HEK293T (cell line): Measurements from ENCODE around the gene SOBP.

ENCODE experiments used
- CTCF ChIA-PET: fragments of 350-600 bp; formaldehyde crosslinking; extraction: SDS; loops from one replicate; lab custom pipeline; 2021; ENCODE audit warnings: antibody characterized with exemption, inconsistent platforms; lab: Yijun Ruan, JAX
- POLR2A ChIA-PET: fragments of 350-600 bp; formaldehyde crosslinking; extraction: SDS; loops from one replicate; lab custom pipeline; 2020; ENCODE audit warnings: antibody characterized with exemption, inconsistent platforms; lab: Yijun Ruan, JAX
- DNase-seq: peaks from one replicate; pipeline ENCODE4 v3.0.0; 2012; ENCODE audit warnings: mixed read lengths; ENCODE audit errors: extremely low spot score
- ARNT ChIP-seq: fragments of 450-650 bp; IDR thresholded peaks from 2 replicates; pipeline ENCODE4 v1.6.1; 2017; ENCODE audit warnings: mild to moderate bottlenecking
- BHLHE40 ChIP-seq: fragments of 450-650 bp; IDR thresholded peaks from 2 replicates; pipeline ENCODE4 v1.6.1; 2016; ENCODE audit warnings: mild to moderate bottlenecking, moderate library complexity, borderline replicate concordance
- CTBP1 ChIP-seq: fragments of 450-650 bp; IDR thresholded peaks from 2 replicates; pipeline ENCODE4 v1.6.1; 2016; ENCODE audit warnings: borderline replicate concordance
- ELF4 ChIP-seq: fragments of 450-650 bp; IDR thresholded peaks from 2 replicates; pipeline ENCODE4 v1.6.1; 2017; ENCODE audit warnings: antibody characterized with exemption
- FOXA1 ChIP-seq: fragments of 450-650 bp; IDR thresholded peaks from 2 replicates; pipeline ENCODE4 v1.6.1; 2016; ENCODE audit warnings: mild to moderate bottlenecking
- FOXK2 ChIP-seq: fragments of 450-650 bp; IDR thresholded peaks from 2 replicates; pipeline ENCODE4 v1.6.1; 2016; ENCODE audit warnings: mild to moderate bottlenecking
- FOXM1 ChIP-seq: fragments of 450-650 bp; IDR thresholded peaks from 2 replicates; pipeline ENCODE4 v1.6.1; 2017; ENCODE audit warnings: mild to moderate bottlenecking, borderline replicate concordance
- HDGF ChIP-seq: fragments of 450-650 bp; IDR thresholded peaks from 2 replicates; pipeline ENCODE4 v1.6.1; 2017; ENCODE audit warnings: antibody characterized with exemption, borderline replicate concordance
- L3MBTL2 ChIP-seq: fragments of 450-650 bp; conservative IDR thresholded peaks from 2 replicates; pipeline ENCODE4 v1.6.1; 2016; ENCODE audit warnings: mild to moderate bottlenecking
- LEF1 ChIP-seq: fragments of 450-650 bp; IDR thresholded peaks from 2 replicates; pipeline ENCODE4 v1.6.1; 2017; ENCODE audit warnings: mild to moderate bottlenecking, borderline replicate concordance
- NFRKB ChIP-seq: fragments of 450-650 bp; IDR thresholded peaks from 2 replicates; pipeline ENCODE4 v1.6.1; 2016; ENCODE audit warnings: mild to moderate bottlenecking, moderate library complexity
- PKNOX1 ChIP-seq: fragments of 450-650 bp; IDR thresholded peaks from 2 replicates; pipeline ENCODE4 v1.6.1; 2016
- SP1 ChIP-seq: fragments of 450-650 bp; IDR thresholded peaks from 2 replicates; pipeline ENCODE4 v1.6.1; 2017
- SUZ12 ChIP-seq: fragments of 450-650 bp; IDR thresholded peaks from 2 replicates; pipeline ENCODE4 v1.6.1; 2016; ENCODE audit warnings: mild to moderate bottlenecking
- TARDBP ChIP-seq: fragments of 450-650 bp; IDR thresholded peaks from 2 replicates; pipeline ENCODE4 v1.6.1; 2016
- ZNF384 ChIP-seq: fragments of 450-650 bp; IDR thresholded peaks from 2 replicates; pipeline ENCODE4 v1.6.1; 2016

SOBP gene

GRCh38 chr6:107489636-107490565 is at the start of gene SOBP:
SOBP (plus strand) TSS chr6:107490117; CDS start chr6:107490617, 500 bp downstream.
- peak; percentile 75 for DNase-seq
- POLR2A ChIA-PET: interaction anchor here (0.8 to 11.4 kb wide), 14 partner anchors 10 to 181 kb away, joined by 3 to 78 read pairs (median 3); partner anchors contain the start of gene PDSS2
- CTCF ChIA-PET: interaction anchor here (0.8 to 1.5 kb wide), 4 partner anchors 9 to 167 kb away, joined by 3 to 5 read pairs (median 4); partner anchors contain the start of gene PDSS2
- no peak for TF ChIP-seq CTBP1
- no peak for TF ChIP-seq BHLHE40
- TF ChIP-seq LEF1: no peak
- TF ChIP-seq FOXA1: no peak
- no peak for TF ChIP-seq SP1
- no peak for TF ChIP-seq PKNOX1
- no peak for TF ChIP-seq ELF4
- TF ChIP-seq FOXM1: no peak
- no peak for TF ChIP-seq L3MBTL2
- TF ChIP-seq TARDBP: no peak
- no peak for TF ChIP-seq NFRKB
- no peak for TF ChIP-seq SUZ12
- TF ChIP-seq ARNT: no peak
- no peak for TF ChIP-seq FOXK2

- TF ChIP-seq L3MBTL2 (no peak), PKNOX1 (peak; percentile 83), CTBP1 (no peak)
- CTCF ChIA-PET: interaction anchor here (0.6 kb wide), 1 partner anchor 67 kb away, joined by 3 read pairs; no protein-coding TSS in a partner anchor
- no peak for DNase-seq
- POLR2A ChIA-PET: interaction anchor here (0.6 to 1.2 kb wide), 2 partner anchors 18 to 64 kb away, joined by 3 to 4 read pairs; partner anchors contain the start of gene PDSS2
These were observed 49.0 kb upstream of the SOBP start for GRCh38 chr6:107440936-107441335.

GRCh38 chr6:107441682-107442081 is 48.2 kb upstream of the SOBP start:
- no peak for DNase-seq
- ChIA-PET CTCF (no interaction called here), POLR2A (no interaction called here)
- TF ChIP-seq L3MBTL2 (no peak), ELF4 (no peak), TARDBP (no peak), LEF1 (no peak), ZNF384 (no peak), FOXM1 (no peak), ARNT (no peak), FOXK2 (no peak), CTBP1 (no peak), PKNOX1 (no peak), SUZ12 (no peak), FOXA1 (no peak)

GRCh38 chr6:107442938-107443607 is 46.8 kb upstream of the SOBP start:
- ChIA-PET CTCF (no interaction called here), POLR2A (interaction anchor here (0.7 kb wide), 1 partner anchor 16 kb away, joined by 3 read pairs; the partner anchor contains the start of gene PDSS2)
- no peak for DNase-seq
- TF ChIP-seq SUZ12 (no peak), ELF4 (no peak), SP1 (no peak), FOXM1 (no peak), BHLHE40 (no peak), HDGF (no peak)

- ChIA-PET POLR2A (interaction anchor here (0.5 kb wide), 1 partner anchor 131 kb away, joined by 4 read pairs; no protein-coding TSS in a partner anchor), CTCF (no interaction called here)
- DNase-seq: no peak
- TF ChIP-seq FOXK2 (no peak), CTBP1 (no peak), FOXM1 (no peak), ARNT (no peak), BHLHE40 (no peak), SP1 (no peak), NFRKB (no peak), HDGF (no peak), LEF1 (no peak), PKNOX1 (no peak), SUZ12 (no peak)
These were observed 46.2 kb upstream of the SOBP start for GRCh38 chr6:107443608-107444267.
